Measurements from ENCODE around the gene PDZD2. TPM values are rescaled to one million over a fixed set of nuclear protein-coding genes. Genes with fewer than 3 reads are reported as not detected.

PDZD2 gene
- total RNA-seq, 2 donors from 2014 or later, result 4.5 to 15.7 TPM

- no peak for ATAC-seq (ENCODE audit: insufficient number of reproducible peaks, low FRiP score, low read depth)
- no peak for TF ChIP-seq CTCF (IDR thresholded peaks at IDR 0.05)
Observed at GRCh38 chr5:32147959-32148358, 509.0 kb downstream of the PDZD2 start.

GRCh38 chr5:32150366-32150765, 511.4 kb downstream of the PDZD2 start:
- Histone ChIP-seq H3K4me3 (no peak overlapping the region), H3K27ac (no peak overlapping the region), H3K4me1 (ENCODE audit: control insufficient read depth in 1 of 2, low read depth in 2 of 2) (peaks cover 56 to 84% of the 10 kb centered on the region in 2 donors), H3K9me3 (no peaks in the 10 kb centered on the region), H3K36me3 (no peaks in the 10 kb centered on the region), H3K27me3 (replicated peaks; ENCODE audit: insufficient read depth) (no peaks in the 10 kb centered on the region)
- no peak for ATAC-seq (ENCODE audit: insufficient number of reproducible peaks, low FRiP score, low read depth)
- no peak for DNase-seq (ENCODE audit: low spot score)
- TF ChIP-seq CTCF (IDR thresholded peaks at IDR 0.05), result no peak

More at GRCh38 chr5:32147959-32148358, 509.0 kb downstream of the PDZD2 start:
- Histone ChIP-seq H3K27ac (no peak overlapping the region), H3K4me1 (ENCODE audit: control insufficient read depth in 1 of 2, low read depth in 2 of 2) (peaks cover 53 to 85% of the 10 kb centered on the region in 2 donors), H3K36me3 (no peaks in the 10 kb centered on the region), H3K27me3 (replicated peaks; ENCODE audit: insufficient read depth) (no peaks in the 10 kb centered on the region), H3K4me3 (no peak overlapping the region), H3K9me3 (no peaks in the 10 kb centered on the region)
- DNase-seq (ENCODE audit: low spot score), result no peak

GRCh38 chr5:32151198-32151597, 512.3 kb downstream of the PDZD2 start:
- no peaks in the 10 kb centered on the region for H3K27me3 ChIP-seq (replicated peaks; ENCODE audit: insufficient read depth)
- H3K9me3 ChIP-seq, result no peaks in the 10 kb centered on the region
- H3K36me3 ChIP-seq, result no peaks in the 10 kb centered on the region
- H3K4me1 ChIP-seq (ENCODE audit: control insufficient read depth in 1 of 2, low read depth in 2 of 2), result peaks cover 56 to 79% of the 10 kb centered on the region in 2 donors
- no peak for DNase-seq (ENCODE audit: low spot score)
- no peak for TF ChIP-seq CTCF (IDR thresholded peaks at IDR 0.05)
- H3K4me3 ChIP-seq, result no peak overlapping the region
- no peak overlapping the region for H3K27ac ChIP-seq
- no peak for ATAC-seq (ENCODE audit: insufficient number of reproducible peaks, low FRiP score, low read depth)

GRCh38 chr5:32153723-32154122, 514.8 kb downstream of the PDZD2 start:
- Histone ChIP-seq H3K9me3 (no peaks in the 10 kb centered on the region), H3K36me3 (no peaks in the 10 kb centered on the region), H3K27me3 (replicated peaks; ENCODE audit: insufficient read depth) (no peaks in the 10 kb centered on the region), H3K4me1 (ENCODE audit: control insufficient read depth in 1 of 2, low read depth in 2 of 2) (peaks cover 53 to 85% of the 10 kb centered on the region in 2 donors), H3K27ac (peak overlapping the region in 1 of 2 donors; percentile 30), H3K4me3 (no peak overlapping the region)
- ATAC-seq (ENCODE audit: insufficient number of reproducible peaks, low FRiP score, low read depth) (no peak), DNase-seq (ENCODE audit: low spot score) (no peak)
- no peak for TF ChIP-seq CTCF (IDR thresholded peaks at IDR 0.05)

- DNase-seq (ENCODE audit: low spot score), result no peak
- TF ChIP-seq CTCF (IDR thresholded peaks at IDR 0.05), result no peak
- H3K27me3 ChIP-seq (replicated peaks; ENCODE audit: insufficient read depth), result no peaks in the 10 kb centered on the region
- no peak overlapping the region for H3K27ac ChIP-seq
- no peaks in the 10 kb centered on the region for H3K36me3 ChIP-seq
- peaks cover 60 to 83% of the 10 kb centered on the region in 2 donors for H3K4me1 ChIP-seq (ENCODE audit: control insufficient read depth in 1 of 2, low read depth in 2 of 2)
- ATAC-seq (ENCODE audit: insufficient number of reproducible peaks, low FRiP score, low read depth), result no peak
- no peaks in the 10 kb centered on the region for H3K9me3 ChIP-seq
- no peak overlapping the region for H3K4me3 ChIP-seq
Observed at GRCh38 chr5:32155211-32155610, 516.3 kb downstream of the PDZD2 start.
